MM.1S (cell line): ENCODE results near the gene ADCY5.

Experiments
- CTCF ChIP-seq: fragments of 300-600 bp; sonication (generic); IDR thresholded peaks from 2 replicates; pipeline ENCODE4 v1.5.1; 2016; ENCODE audit warnings: antibody characterized with exemption, low read length, mixed read lengths
- EZH2 ChIP-seq: fragments of 300-600 bp; sonication (generic); optimal IDR thresholded peaks from 2 replicates; pipeline ENCODE3; 2017; ENCODE audit warnings: low read depth, mild to moderate bottlenecking, antibody characterized with exemption, low read length, mixed read lengths
- EZH2phosphoT487 ChIP-seq: fragments of 300-600 bp; sonication (generic); IDR thresholded peaks from 2 replicates; pipeline ENCODE4 v1.6.1; 2018; ENCODE audit warnings: antibody characterized with exemption, low read length

DNA sequence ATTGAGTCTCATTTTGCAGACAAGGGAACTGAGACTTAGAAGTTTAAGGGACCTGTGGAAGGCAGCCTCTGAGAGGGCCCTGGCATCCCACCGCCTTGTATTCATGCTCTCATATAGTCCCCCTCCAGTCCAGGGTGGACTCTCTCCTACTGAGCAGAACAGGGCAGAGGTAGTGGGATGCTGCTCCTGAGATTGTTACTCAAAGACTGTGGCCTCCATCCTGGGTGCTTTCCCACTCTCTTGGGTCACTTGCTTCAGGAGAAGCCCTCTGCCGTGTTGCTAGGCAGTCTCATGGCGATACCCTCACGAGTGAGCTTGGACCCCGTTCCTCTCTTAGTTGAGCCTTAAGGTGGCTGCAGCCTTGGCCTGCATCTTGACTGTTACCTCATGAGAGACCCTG is 22.2 kb upstream of the ADCY5 start:
- TF ChIP-seq CTCF (no peak), EZH2 (no peak), EZH2phosphoT487 (no peak)
